ENCODE data around the gene LPAR6.
A peak's percentile ranks its signal among the peaks of the same experiment; 100 is the strongest.

The LPAR6 gene

GRCh38 chr13:48410199-48410598 lies 2.7 kb downstream of the LPAR6 start:
- TF ChIP-seq EZH2phosphoT487 (IDR thresholded peaks at IDR 0.05; ENCODE audit: borderline replicate concordance) (no peak), CTCF (conservative IDR thresholded peaks at IDR 0.05; ENCODE audit: low read length) (no peak)
- Histone ChIP-seq H3K9me2 (replicated peaks; ENCODE audit: low read depth, low read length) (no peaks in the 10 kb centered on the region), H3K4me2 (ENCODE audit: low read depth, low read length, poor library complexity, severe bottlenecking) (peak overlapping the region; percentile 91), H3F3A (ENCODE audit: low read depth) (peaks cover 7% of the 10 kb centered on the region; the same call in 1 of the 2 replicates), H2AFZ (ENCODE audit: low read length) (no peak overlapping the region), H3K4me3 (ENCODE audit: low read length, poor library complexity, severe bottlenecking) (peak overlapping the region; percentile 85), H3K9ac (ENCODE audit: low read depth, low read length, poor library complexity, severe bottlenecking) (peak overlapping the region; percentile 94), H4K20me1 (ENCODE audit: insufficient read depth, low read length, poor library complexity, severe bottlenecking) (peaks cover 9% of the 10 kb centered on the region), H3K9me3 (ENCODE audit: insufficient read depth, low read depth, low read length) (no peaks in the 10 kb centered on the region), H3K79me2 (ENCODE audit: insufficient read depth, low read length) (peaks cover 86% of the 10 kb centered on the region), H3K36me3 (ENCODE audit: insufficient read depth, low read length) (no peaks in the 10 kb centered on the region), H3K4me1 (ENCODE audit: insufficient read depth, low read length, poor library complexity, severe bottlenecking) (peaks cover 73% of the 10 kb centered on the region), H3K27me3 (ENCODE audit: insufficient read depth, low read length, poor library complexity, severe bottlenecking) (no peaks in the 10 kb centered on the region)

- H3K79me2 ChIP-seq (ENCODE audit: insufficient read depth, low read length) = peaks cover 79% of the 10 kb centered on the region
- H3K9ac ChIP-seq (ENCODE audit: low read depth, low read length, poor library complexity, severe bottlenecking) = peak overlapping the region; percentile 57
- H3K36me3 ChIP-seq (ENCODE audit: insufficient read depth, low read length) = no peaks in the 10 kb centered on the region
- no peaks in the 10 kb centered on the region for H3K27me3 ChIP-seq (ENCODE audit: insufficient read depth, low read length, poor library complexity, severe bottlenecking)
- no peaks in the 10 kb centered on the region for H3K9me3 ChIP-seq (ENCODE audit: insufficient read depth, low read depth, low read length)
- peaks cover 9% of the 10 kb centered on the region for H4K20me1 ChIP-seq (ENCODE audit: insufficient read depth, low read length, poor library complexity, severe bottlenecking)
- TF ChIP-seq CTCF (conservative IDR thresholded peaks at IDR 0.05; ENCODE audit: low read length) (no peak), EZH2phosphoT487 (IDR thresholded peaks at IDR 0.05; ENCODE audit: borderline replicate concordance) (no peak)
- peak overlapping the region; percentile 26 for H3K4me3 ChIP-seq (ENCODE audit: low read length, poor library complexity, severe bottlenecking)
- no peaks in the 10 kb centered on the region for H3K9me2 ChIP-seq (replicated peaks; ENCODE audit: low read depth, low read length)
- H3F3A ChIP-seq (ENCODE audit: low read depth) = peaks cover 10% of the 10 kb centered on the region; the same call in 1 of the 2 replicates
- H3K4me2 ChIP-seq (ENCODE audit: low read depth, low read length, poor library complexity, severe bottlenecking) = peak overlapping the region; percentile 66
- H3K4me1 ChIP-seq (ENCODE audit: insufficient read depth, low read length, poor library complexity, severe bottlenecking) = peaks cover 83% of the 10 kb centered on the region
- no peak overlapping the region for H2AFZ ChIP-seq (ENCODE audit: low read length)
These were observed 7.0 kb downstream of the LPAR6 start for GRCh38 chr13:48405875-48406274.

GRCh38 chr13:48404952-48405351 lies 8.0 kb downstream of the LPAR6 start:
- Histone ChIP-seq H3K4me2 (ENCODE audit: low read depth, low read length, poor library complexity, severe bottlenecking) (peak overlapping the region; percentile 66), H3K79me2 (ENCODE audit: insufficient read depth, low read length) (peaks cover 77% of the 10 kb centered on the region), H3F3A (ENCODE audit: low read depth) (peaks cover 10% of the 10 kb centered on the region; the same call in 1 of the 2 replicates), H3K9me2 (replicated peaks; ENCODE audit: low read depth, low read length) (no peaks in the 10 kb centered on the region), H2AFZ (ENCODE audit: low read length) (no peak overlapping the region), H3K36me3 (ENCODE audit: insufficient read depth, low read length) (no peaks in the 10 kb centered on the region), H3K4me3 (ENCODE audit: low read length, poor library complexity, severe bottlenecking) (peak overlapping the region; percentile 26), H3K27me3 (ENCODE audit: insufficient read depth, low read length, poor library complexity, severe bottlenecking) (no peaks in the 10 kb centered on the region), H4K20me1 (ENCODE audit: insufficient read depth, low read length, poor library complexity, severe bottlenecking) (peaks cover under 1% of the 10 kb centered on the region), H3K9ac (ENCODE audit: low read depth, low read length, poor library complexity, severe bottlenecking) (peak overlapping the region; percentile 57), H3K4me1 (ENCODE audit: insufficient read depth, low read length, poor library complexity, severe bottlenecking) (peaks cover 86% of the 10 kb centered on the region), H3K9me3 (ENCODE audit: insufficient read depth, low read depth, low read length) (no peaks in the 10 kb centered on the region)
- TF ChIP-seq EZH2phosphoT487 (IDR thresholded peaks at IDR 0.05; ENCODE audit: borderline replicate concordance) = no peak

GRCh38 chr13:48403913-48404312 lies 9.0 kb downstream of the LPAR6 start:
- Histone ChIP-seq H3K27me3 (ENCODE audit: insufficient read depth, low read length, poor library complexity, severe bottlenecking) (no peaks in the 10 kb centered on the region), H4K20me1 (ENCODE audit: insufficient read depth, low read length, poor library complexity, severe bottlenecking) (no peaks in the 10 kb centered on the region), H3K79me2 (ENCODE audit: insufficient read depth, low read length) (peaks cover 73% of the 10 kb centered on the region), H2AFZ (ENCODE audit: low read length) (no peak overlapping the region), H3K4me3 (ENCODE audit: low read length, poor library complexity, severe bottlenecking) (no peak overlapping the region), H3K4me2 (ENCODE audit: low read depth, low read length, poor library complexity, severe bottlenecking) (peak overlapping the region; percentile 69), H3K9me3 (ENCODE audit: insufficient read depth, low read depth, low read length) (no peaks in the 10 kb centered on the region), H3K9ac (ENCODE audit: low read depth, low read length, poor library complexity, severe bottlenecking) (peak overlapping the region; percentile 57), H3K4me1 (ENCODE audit: insufficient read depth, low read length, poor library complexity, severe bottlenecking) (peaks cover 89% of the 10 kb centered on the region), H3K9me2 (replicated peaks; ENCODE audit: low read depth, low read length) (no peaks in the 10 kb centered on the region), H3K36me3 (ENCODE audit: insufficient read depth, low read length) (no peaks in the 10 kb centered on the region), H3F3A (ENCODE audit: low read depth) (peaks cover 10% of the 10 kb centered on the region; the same call in 1 of the 2 replicates)
- TF ChIP-seq EZH2phosphoT487 (IDR thresholded peaks at IDR 0.05; ENCODE audit: borderline replicate concordance) (no peak), CTCF (conservative IDR thresholded peaks at IDR 0.05; ENCODE audit: low read length) (no peak)
